CD4-positive, alpha-beta T cell treated with Interleukin-15 for 1 hour (primary cell): ENCODE results near the gene LPIN3.

Experiments
- DNase-seq: peaks from one replicate; pipeline ENCODE4 v3.0.0-alpha.2; 2020

LPIN3 gene

GRCh38 chr20:41329435-41330342 is 10.9 kb upstream of the LPIN3 start:
- DNase-seq, result peak; percentile 60

GRCh38 chr20:41330343-41330720 is 10.3 kb upstream of the LPIN3 start:
- no peak for DNase-seq

- no peak for DNase-seq
These were observed 9.7 kb upstream of the LPIN3 start for GRCh38 chr20:41330941-41331340.

- no peak for DNase-seq
These were observed 8.9 kb upstream of the LPIN3 start for GRCh38 chr20:41331731-41332130.

GRCh38 chr20:41334036-41334435 is 6.6 kb upstream of the LPIN3 start:
- DNase-seq, result no peak

- no peak for DNase-seq
These were observed 5.9 kb upstream of the LPIN3 start for GRCh38 chr20:41334443-41335421.

GRCh38 chr20:41335591-41335990 is 5.0 kb upstream of the LPIN3 start:
- DNase-seq, result no peak

GRCh38 chr20:41336711-41337492 is 3.7 kb upstream of the LPIN3 start:
- DNase-seq, result no peak

GRCh38 chr20:41339957-41340326 is 679 bp upstream of the LPIN3 start:
- peak; percentile 78 for DNase-seq

- no peak for DNase-seq
These were observed 2.1 kb downstream of the LPIN3 start for GRCh38 chr20:41342474-41343464.

GRCh38 chr20:41344477-41344876 is 3.9 kb downstream of the LPIN3 start:
- DNase-seq, result no peak

GRCh38 chr20:41344938-41345728 is 4.5 kb downstream of the LPIN3 start:
- no peak for DNase-seq

- no peak for DNase-seq
These were observed 5.1 kb downstream of the LPIN3 start for GRCh38 chr20:41345729-41346067.

- no peak for DNase-seq
These were observed 7.2 kb downstream of the LPIN3 start for GRCh38 chr20:41347523-41348429.

GRCh38 chr20:41348430-41349172 is 8.0 kb downstream of the LPIN3 start:
- no peak for DNase-seq

GRCh38 chr20:41349266-41349665 is 8.6 kb downstream of the LPIN3 start:
- DNase-seq, result no peak

- DNase-seq, result no peak
These were observed 9.3 kb downstream of the LPIN3 start for GRCh38 chr20:41349943-41350342.

- DNase-seq, result no peak
These were observed 9.9 kb downstream of the LPIN3 start for GRCh38 chr20:41350408-41350962.

GRCh38 chr20:41352106-41352505 is 11.5 kb downstream of the LPIN3 start:
- DNase-seq, result no peak
